COLO668 (cell line): Measurements from ENCODE around the gene EHMT1.

Experiments
- DNase-seq: peaks from one replicate; lab custom pipeline; 2025; ENCODE audit not compliant: unreplicated experiment; lab: John Stamatoyannopoulos, UW

The EHMT1 gene

DNA sequence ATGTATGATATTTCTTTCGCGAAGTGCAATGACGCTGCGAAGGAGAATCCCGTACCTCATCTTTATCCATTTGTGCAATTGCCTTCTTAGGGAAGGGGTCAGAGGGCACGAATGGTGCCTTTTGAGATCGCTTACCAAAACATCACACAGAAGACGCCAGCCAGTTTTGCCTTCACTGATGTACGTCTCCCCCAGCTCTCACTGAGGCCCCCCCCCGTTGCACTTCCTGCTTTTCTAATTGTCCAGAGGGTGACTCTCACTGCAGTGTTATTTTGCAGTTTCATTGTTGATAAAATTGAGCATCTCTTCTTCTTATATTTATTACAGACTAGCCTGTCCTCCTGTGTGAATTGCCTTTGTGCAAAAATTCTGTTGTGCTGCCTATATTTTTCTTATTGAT, 219.8 kb downstream of the EHMT1 start:
- DNase-seq, result no peak

DNA sequence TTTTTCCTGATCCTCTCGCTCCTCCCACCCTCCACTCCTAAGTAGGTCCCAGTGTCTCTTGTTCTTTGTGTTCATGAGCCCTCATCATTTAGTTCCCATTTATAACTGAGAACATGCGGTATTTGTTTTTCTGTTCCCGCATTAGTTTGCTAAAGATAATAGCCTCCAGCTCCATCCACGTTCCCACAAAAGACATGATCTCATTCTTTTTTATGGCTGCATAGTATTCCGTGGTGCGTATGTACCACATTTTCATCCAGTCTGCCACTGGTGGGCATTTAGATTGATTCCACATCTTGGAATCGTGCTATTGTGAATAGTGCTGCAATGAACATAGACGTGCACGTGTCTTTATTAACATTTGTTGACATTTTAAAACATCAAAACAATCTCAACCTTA, 224.6 kb downstream of the EHMT1 start:
- DNase-seq, result no peak

DNA sequence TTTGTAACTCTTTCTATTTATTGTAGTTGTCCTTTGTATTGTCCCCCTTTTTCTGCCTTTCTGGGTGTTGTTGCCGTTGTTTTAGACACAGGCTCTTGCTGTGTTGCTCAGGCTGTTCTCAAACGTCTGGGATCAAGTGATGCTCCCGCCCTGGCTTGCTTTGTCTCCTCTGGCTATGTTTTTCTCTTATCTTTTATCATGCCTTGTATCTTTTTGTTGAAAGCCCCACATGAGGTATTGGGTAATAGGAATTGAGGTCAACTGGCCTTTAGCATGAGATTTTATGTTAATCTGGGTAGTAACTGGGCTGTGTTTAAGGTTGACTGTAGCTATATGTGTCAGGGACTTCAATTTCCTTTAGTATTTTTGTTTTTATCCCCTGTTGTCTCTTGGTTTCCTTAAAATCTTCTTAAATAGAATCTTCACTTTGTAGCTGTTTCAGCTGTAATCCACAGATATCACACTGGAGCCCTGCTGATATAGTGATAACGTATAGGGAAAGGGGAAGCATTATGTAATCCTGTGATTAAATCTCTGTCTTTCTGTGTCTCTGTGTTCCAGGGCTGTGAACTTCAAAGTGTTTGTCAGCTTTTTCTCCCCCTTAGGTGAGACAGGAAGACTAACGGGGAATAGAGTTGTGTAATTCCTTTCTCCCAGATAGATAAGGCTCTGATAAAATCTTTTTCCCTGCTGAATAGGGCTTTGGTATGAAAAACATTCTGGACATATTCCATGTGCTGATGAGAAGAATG, 232.9 kb downstream of the EHMT1 start:
- no peak for DNase-seq

DNA sequence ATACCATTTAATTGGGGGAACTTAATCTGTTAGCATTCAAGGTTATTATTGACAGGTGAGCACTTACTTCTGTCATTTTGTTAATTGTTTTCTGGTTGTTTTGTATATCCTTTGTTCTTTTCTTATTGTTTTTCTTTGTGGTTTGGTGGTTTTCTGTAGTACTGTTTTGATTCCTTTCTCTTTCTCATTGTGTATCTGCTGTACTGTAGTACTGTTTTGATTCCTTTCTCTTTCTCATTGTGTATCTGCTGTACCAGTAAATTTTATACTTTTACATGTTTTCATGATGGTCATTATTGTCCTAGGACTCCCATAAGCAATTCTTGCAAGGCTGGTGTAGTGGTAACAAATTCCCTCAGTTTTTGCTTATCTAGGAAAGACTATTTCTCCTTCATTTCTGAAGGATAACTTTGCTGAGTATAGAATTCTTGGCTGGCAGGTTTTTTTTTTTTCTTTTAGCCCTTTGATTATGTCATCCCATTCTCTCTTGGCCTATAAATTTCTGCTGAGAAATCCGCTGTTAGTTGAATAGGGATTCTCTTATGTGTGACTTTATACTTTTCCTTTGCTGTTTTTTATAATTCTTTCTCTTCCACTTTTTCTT, 234.7 kb downstream of the EHMT1 start:
- DNase-seq, result no peak

DNA sequence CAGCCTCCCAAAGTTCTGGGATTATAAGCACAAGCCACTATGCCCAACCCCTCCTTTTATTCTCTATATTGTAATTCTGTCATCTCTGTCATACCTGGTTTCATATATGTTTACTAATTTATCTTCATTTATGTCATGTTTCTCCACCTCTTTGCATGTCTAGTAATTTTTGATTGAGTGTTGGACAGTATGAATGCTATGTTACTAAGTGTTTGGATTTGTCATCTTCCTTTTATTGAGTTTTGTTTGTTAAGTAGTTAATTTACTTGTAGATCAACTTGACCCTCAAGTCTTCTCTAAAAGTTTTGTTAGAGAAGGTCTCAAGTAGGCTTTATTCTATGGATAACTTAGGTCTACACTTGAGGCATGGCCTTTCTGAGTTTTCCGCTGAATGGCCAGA, 241.6 kb downstream of the EHMT1 start:
- no peak for DNase-seq

DNA sequence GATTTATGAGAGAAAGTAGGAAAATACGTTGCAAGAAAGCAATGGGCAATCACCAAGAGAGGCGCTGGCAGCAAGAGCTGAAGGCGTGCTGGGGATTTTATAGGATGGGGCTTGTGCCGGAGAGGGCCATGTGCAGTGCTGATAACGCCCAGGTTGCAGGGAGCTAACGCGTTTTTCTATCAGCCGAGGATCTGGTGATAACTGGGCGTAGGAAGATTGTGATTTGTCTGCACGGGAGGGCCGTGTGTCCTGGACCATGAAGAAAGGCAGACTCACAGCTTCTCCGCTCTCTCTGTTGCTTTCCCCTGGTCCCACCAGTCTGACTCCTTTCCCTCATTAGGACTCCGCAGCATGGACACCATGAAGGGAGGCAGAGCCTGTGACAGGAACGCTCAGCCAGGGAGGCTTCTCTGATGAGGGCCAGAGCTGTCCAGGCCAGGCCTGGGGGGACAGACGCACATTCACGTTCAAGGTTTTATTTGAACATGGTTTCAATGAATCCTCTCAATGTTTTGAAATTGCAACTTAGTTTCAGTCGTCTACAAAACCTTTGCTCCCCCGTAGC, 246.9 kb downstream of the EHMT1 start:
- no peak for DNase-seq

DNA sequence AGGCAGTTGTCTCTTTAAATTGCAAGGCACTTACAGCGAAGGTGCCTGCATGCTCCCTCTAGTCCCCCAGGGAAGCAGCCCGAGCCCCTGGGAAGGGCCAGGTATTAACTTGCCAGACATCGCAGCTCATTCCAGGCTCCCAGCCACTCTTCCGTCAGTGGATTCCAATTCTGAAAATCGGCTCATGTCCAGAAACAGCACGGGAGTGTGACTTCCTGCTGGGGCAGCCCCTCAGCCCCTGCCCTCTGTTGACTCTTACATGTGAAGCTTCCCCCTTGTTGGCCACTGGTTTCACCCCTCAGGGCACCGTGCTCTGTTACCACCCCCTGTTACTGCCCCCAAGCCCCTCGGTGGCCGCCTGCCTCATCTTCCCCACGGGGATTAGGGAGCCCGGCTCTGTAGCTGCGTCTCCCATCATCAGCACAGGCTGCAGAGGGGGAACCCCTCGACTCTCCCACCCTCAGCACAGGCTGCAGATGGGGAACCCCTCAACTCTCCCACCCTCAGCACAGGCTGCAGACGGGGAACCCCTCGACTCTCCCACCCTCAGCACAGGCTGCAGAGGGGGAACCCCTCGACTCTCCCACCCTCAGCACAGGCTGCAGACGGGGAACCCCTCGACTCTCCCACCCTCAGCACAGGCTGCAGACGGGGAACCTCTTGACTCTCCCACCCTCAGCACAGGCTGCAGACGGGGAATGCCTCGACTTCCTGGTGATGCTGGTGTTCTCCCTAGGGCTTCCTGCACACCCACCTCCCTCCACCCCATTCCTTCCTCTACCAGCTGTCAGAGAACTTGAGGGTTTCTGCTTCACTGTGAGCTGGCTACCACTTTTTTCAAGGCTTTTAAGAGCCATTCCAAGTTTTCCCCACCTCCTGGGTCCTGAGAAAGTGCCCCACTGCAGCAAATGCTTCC, 247.7 kb downstream of the EHMT1 start:
- DNase-seq, result no peak

DNA sequence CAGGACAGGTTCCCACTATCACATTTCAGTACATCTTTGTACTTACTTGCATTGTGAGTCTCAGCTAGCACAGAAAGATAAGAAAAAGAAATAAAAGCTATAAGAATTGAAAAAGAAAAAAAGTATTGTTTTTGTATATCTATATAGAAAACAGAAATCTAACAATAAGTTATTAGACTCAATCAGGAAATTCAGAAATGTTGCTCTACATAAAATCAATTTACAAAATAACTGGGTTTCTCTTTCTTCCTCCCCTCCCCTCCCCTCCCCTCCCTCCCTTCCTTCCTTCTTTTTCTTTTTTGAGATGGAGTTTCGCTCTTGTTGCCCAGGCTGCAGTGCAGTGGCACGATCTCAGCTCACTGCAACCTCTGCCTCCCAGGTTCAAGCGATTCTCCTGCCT, 251.6 kb downstream of the EHMT1 start:
- no peak for DNase-seq

DNA sequence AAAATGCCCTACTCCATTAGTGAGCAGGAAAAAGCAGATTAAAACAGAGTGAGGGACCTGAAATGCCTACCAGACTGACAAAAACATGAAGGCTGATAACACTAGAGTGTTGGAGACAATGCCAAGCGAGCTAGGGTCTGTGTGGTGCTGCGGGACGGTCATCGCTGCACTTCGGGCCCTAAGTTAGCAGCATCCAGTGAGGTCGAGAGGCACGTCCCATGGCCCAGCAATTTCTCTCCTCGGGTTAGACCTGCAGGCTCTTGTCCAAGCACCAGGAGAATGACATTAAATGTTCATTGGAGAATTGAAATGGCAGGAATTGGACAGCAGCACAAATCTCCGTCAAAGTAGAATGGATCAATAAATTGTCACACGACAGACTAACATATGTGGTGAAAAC, 253.5 kb downstream of the EHMT1 start:
- DNase-seq, result no peak

DNA sequence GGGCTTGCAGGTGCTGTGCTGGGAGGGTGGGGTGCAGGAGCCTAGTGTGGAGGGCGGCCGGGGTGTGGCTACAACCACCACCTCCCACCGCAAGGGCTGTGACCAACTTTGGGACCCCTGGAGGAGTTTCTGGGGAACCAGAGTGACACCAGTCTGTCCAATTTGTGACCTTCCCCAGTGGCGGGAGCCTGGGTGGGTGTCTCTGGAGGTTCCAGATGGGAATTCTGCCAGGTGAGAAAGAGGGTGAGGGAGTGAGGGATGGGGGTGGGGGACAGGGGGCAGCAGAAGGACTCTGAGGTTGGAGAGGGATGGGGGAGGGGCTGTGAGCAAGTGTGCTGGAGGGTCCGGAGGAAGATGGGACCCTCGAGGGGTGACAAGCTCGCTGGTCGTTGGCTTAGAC, 254.6 kb downstream of the EHMT1 start:
- DNase-seq, result no peak

DNA sequence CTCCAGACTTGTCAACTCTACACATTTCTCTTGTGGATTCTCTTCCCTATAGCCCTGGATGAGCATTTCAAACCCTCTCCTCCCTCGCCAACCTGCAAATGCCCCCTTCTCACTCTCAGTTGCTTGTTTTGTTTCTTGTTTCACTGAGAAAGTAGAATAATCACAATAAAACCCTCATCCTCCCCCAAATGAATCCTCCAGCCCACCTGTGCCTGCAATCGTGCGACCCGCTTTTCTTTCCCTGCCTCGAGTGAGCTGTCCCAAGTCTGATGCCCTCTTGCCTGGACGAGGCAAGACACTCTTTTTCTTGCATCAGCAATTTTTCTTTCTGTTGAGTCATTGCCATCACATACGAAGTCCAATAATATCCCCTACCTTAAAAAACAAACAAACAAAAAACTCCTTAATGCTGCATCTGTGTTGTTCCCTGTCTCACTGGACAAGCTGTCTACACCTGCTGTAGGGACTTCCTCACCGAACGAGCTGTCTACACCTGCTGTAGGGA, 255.1 kb downstream of the EHMT1 start:
- DNase-seq, result no peak

DNA sequence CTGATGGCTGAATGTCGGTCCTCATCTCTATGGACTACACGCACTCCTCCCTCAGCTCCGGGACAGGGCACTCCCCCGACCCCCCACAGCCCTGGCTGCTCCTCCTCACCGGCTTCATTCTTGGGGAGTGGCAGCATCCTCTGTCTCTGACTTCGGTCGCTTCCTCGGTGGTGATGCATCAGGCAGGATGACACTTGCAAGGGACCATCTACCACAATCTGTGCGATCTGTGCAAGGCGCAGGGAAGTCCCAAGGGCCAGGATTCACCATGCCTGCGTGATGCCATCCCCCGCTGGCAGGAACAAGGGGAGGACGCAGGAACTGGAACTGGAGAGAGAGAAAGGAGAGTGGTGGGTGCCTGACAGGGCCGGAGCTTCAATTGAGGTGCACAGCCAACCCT, 256.5 kb downstream of the EHMT1 start:
- no peak for DNase-seq

DNA sequence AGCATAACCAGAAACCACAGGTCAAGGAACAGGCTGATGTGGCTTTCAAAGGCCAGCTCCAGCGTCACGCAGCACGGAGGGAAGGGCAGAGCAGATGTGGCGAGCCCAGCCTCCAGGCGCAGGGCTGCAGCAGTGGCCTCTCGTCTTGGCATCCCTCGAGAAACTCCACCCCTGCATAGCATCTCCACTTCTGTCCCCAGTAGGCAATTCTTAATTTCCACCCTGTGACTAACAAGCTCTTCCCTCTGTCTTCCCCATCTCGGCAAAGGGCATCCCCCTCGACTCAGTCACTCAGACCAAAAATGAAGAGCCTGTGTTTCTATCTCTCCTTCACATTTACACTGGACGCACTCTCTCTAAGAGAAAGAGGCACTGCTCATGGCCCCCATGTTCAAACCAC, 257.0 kb downstream of the EHMT1 start:
- DNase-seq, result no peak

DNA sequence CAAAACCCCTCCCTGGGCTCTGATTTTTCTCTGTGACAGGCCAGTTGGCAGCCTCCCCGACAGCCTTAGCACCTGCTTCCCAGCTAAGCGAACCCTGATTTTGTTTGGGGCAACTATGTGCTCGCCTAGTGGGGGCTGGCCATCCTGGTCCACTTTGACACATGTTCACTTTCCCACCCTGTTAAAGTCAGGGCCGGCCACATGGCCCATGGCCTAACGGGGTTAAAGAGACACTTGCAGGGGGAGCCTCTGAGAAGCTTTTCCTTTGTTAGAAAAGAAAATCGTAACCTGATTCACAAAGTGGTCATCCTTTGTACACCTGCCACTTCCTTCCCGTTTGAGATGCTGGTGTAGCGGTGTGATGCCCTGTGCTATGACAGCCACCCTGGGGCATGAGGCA, 257.5 kb downstream of the EHMT1 start:
- no peak for DNase-seq

DNA sequence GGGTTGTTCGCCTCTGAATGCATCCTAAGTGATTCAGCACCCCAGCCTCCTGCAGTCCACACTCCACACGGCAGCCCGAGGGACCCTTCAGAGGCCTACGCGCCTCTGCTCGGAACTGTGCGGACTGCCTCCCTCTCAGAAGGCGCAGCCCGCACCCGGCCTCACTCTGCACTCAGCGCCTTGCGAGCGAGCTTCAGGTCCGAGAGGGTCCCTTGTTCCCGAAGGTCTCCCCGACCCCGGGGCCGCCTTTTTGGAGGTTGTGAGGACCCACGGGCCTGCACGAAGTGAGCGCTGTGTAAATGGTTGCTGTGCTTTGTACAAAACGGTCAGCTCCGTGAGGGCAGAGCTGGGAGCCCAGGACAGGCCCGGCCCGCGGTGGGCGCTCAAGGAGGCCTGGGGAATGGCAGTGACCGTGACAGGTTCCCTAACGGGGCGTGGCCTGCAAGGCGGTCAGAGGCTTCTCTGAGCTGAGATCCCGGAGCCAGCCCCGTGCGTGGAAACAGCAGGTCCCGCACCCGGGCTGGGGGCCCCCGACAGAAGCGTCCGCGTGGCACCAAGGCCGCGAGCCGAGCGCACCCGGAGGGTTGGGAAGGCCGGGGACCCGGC, 258.1 kb downstream of the EHMT1 start:
- DNase-seq, result no peak

DNA sequence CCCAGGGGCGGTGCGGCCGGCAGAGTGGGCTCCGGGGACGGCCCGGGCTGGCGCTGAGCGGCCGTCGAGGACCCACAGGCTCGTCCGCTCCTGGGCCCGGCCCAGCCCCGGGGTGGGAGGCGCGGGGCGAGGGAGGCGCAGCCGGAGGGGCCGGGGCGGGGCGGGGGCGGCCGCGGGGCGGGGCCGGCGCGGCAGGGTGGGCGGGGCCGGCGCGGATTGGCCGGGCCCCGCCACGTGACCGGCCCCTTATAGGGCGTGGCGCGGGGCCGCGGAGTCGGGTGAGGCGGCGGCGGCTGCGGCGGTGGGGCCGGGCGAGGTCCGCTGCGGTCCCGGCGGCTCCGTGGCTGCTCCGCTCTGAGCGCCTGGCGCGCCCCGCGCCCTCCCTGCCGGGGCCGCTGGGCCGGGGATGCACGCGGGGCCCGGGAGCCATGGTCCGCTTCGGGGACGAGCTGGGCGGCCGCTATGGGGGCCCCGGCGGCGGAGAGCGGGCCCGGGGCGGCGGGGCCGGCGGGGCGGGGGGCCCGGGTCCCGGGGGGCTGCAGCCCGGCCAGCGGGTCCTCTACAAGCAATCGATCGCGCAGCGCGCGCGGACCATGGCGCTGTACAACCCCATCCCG, 258.8 kb downstream of the EHMT1 start, which contains the start of gene CACNA1B:
CACNA1B (plus strand) TSS at position 277 of the 617 bp plus-strand sequence; CDS start at position 429, 152 bp downstream.
- DNase-seq, result peak; percentile 71

DNA sequence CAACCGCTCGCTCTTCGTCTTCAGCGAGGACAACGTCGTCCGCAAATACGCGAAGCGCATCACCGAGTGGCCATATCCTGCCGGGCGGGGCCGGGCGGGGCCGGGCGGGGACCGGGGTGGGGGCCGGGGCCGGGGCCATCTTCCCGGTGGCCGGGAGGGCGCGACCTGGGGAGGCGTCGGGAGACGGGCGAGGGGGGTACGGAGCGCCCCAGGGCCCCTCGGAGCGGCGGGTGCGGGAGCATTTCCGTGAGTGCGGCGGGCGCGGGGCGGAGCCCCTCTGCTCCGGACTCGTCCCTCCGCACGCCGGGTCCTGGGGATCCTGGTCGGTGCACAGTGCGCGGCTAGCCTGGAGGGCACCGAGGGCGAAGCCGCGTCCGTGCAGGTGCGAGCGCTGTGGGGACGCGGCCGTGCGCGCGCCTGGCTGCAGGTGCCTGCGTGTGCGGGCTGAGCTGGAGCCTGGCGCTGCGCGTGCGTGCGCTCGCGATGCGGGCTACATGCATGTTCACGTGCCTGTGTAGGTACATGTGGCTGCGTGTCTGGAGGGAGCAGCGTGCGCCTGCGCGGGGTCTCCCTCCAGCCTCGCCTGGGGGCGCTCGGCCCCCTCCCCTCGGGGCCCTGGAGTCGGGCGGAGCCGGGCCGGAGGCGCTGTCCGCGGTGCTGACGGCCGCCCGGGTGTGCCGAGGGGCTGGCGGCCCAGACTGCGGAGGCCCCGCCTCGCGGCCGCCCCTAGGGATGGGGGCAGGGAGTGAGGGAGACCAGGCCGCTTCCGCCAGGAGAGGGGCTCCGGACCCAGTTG, 259.5 kb downstream of the EHMT1 start:
- peak; percentile 57 for DNase-seq

DNA sequence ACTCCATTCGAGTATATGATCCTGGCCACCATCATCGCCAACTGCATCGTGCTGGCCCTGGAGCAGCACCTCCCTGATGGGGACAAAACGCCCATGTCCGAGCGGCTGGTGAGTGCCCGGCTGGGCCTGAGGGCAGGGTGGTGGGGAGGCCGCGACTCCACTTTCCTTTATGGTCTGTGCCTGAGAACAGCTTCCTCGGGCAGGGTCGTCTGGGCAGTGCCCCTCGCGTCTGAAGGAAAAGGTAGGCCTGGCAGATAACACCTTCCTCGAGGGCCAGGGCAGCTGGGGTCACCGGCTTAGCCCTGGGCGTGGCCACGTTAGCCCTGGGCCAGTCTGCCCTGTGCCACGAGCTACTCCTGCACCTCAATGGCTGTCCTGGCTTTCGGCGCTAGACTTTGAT, 260.2 kb downstream of the EHMT1 start:
- DNase-seq, result no peak

DNA sequence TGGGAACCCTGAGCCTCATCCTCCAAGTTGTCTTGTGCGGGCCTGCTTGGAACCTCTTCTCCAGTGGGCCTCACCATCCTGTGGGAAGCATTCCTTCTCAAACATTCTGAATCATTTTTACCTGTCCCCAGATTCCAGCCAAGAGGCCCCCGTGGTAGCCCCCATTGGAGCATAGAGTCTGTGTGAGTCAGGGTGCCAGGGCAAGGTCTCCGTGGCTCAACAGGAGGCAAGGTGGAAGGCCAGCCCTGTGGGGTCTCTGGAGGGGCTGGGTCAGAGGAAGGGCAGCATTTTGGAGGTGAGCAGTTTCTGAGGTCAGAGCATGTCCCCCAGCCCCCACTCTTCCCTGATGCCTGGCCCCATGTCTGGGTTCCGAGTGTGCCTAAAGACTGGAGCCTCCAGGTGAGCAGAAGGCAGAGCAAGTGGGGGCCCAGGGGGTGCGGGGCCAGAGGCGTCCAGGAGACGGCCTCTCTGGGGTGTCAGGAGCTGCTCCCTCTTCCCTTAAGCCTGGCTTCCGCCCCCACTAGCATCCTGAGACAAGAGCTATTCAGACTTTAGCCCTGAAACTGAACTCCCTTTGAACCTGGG, 260.9 kb downstream of the EHMT1 start:
- no peak for DNase-seq
